ENCODE measurements around the gene SIGLEC9.
"Not testable (repeated sequence)": the region's sequence is repeated elsewhere in the genome, so short reads cannot be mapped to it uniquely, and the experiment has no call there.

Gene SIGLEC9

DNA sequence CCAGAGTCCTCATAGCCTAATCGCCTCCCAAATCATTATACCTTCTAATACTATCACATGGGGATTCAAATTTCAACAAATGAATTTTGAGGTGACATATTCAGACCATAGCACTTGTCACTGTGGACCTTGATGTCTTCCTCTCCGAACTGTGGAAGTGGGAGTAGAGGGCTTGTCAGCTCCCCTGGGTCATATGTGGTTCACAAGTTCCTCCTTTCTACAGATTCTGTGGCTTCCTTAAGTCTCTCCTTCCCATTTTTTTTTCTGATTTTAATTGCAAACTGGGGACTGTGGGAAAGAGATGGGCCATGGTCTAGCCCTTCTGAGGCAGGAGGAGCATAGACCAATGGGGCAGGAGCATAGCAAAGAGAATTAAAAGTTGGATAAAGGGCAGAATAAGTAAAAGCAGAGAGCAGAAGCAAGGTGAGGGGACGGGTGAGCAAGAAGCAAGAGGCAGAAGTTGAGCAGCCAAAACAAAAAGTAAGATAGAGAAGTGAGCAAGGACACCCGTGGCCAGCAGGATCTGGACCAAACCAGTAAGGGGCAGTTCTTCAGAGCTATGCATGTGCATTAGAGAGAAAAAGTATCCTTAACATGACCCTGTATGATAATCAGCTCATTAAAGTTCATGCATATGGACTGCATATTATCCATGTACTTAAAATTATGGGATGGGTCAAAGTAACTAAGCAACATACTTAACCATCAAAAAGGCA is 14.8 kb downstream of the SIGLEC9 start:
- H3K4me3 ChIP-seq (ENCODE audit: low read length), result no peak overlapping the region
- H3K9ac ChIP-seq (ENCODE audit: low read depth, low read length), result no peak overlapping the region
- H3K9me3 ChIP-seq (ENCODE audit: insufficient read depth, low read depth, low read length), result no peaks in the 10 kb centered on the region
- H3K27me3 ChIP-seq (ENCODE audit: insufficient read depth, low read length), result no peaks in the 10 kb centered on the region
- no peak overlapping the region for H3K27ac ChIP-seq (ENCODE audit: low read length)
- H3K36me3 ChIP-seq (ENCODE audit: insufficient read depth, low read depth, low read length), result no peaks in the 10 kb centered on the region
- H3K4me1 ChIP-seq (ENCODE audit: insufficient read depth, low read length), result peaks cover 4% of the 10 kb centered on the region; the same call in 1 of the 2 replicates

DNA sequence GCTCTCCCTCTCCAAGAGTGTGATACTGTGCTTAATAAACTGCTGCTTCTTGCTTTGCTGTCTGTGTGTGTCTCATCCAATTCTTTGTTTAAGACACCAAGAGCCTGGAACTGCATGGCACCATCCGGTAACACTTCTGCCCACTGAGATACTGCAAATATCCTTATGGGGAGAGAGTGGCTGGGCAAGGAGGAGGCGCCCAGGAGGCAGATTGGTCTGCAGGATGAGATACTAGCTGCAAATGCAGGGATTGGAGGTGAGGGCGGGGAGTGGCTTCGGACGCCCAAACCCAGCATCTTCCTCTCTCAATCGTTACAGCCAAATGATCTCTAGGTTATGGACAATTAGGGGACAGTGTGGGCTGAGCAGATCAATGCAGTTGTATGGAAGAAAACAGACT is 15.7 kb downstream of the SIGLEC9 start:
- Histone ChIP-seq H3K4me3 (ENCODE audit: low read length) (peak overlapping the region; percentile 52; the same call in 1 of the 2 replicates), H3K36me3 (ENCODE audit: insufficient read depth, low read depth, low read length) (no peaks in the 10 kb centered on the region), H3K9ac (ENCODE audit: low read depth, low read length) (no peak overlapping the region), H3K9me3 (ENCODE audit: insufficient read depth, low read depth, low read length) (no peaks in the 10 kb centered on the region), H3K27ac (ENCODE audit: low read length) (no peak overlapping the region), H3K4me1 (ENCODE audit: insufficient read depth, low read length) (peaks cover 4% of the 10 kb centered on the region; the same call in 1 of the 2 replicates), H3K27me3 (ENCODE audit: insufficient read depth, low read length) (no peaks in the 10 kb centered on the region)

DNA sequence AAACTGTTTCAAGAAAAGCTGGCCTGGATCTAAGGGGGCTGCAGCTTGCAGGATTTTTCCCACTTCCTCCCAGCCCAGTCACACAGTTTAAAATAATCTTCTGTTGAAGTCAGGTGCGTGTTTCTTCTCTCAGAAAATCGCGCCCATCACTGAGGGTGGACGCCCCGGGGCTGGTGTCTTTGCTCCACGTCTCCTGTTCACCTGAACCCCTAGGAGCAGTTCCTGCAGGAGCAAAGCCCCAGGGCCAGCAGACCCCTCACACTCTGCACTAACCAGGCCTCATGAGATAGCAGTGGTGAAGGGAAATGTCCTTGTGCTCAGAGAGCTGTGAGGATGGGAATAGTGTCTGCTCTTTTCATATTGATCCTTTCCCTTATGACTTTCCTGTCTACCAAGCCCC is 16.5 kb downstream of the SIGLEC9 start:
- H3K9ac ChIP-seq (ENCODE audit: low read depth, low read length), result no peak overlapping the region
- no peaks in the 10 kb centered on the region for H3K36me3 ChIP-seq (ENCODE audit: insufficient read depth, low read depth, low read length)
- peaks cover 4% of the 10 kb centered on the region; the same call in 1 of the 2 replicates for H3K4me1 ChIP-seq (ENCODE audit: insufficient read depth, low read length)
- H3K27me3 ChIP-seq (ENCODE audit: insufficient read depth, low read length), result no peaks in the 10 kb centered on the region
- peak overlapping the region; percentile 52; the same call in 1 of the 2 replicates for H3K4me3 ChIP-seq (ENCODE audit: low read length)
- no peaks in the 10 kb centered on the region for H3K9me3 ChIP-seq (ENCODE audit: insufficient read depth, low read depth, low read length)
- no peak overlapping the region for H3K27ac ChIP-seq (ENCODE audit: low read length)

DNA sequence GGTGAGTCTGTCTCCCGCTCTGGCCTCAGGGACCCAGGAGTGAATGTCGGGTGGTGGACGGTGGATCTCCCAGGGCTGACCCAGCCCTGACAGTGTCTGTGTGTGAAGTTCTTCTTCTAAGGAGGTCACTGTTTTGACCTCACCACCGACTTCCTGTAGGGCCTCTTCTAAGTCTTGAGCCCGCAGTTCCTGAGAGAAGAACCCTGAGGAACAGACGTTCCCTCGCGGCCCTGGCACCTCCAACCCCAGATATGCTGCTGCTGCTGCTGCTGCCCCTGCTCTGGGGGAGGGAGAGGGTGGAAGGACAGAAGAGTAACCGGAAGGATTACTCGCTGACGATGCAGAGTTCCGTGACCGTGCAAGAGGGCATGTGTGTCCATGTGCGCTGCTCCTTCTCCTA is 17.4 kb downstream of the SIGLEC9 start, which contains the start of gene SIGLEC7:
TSS of gene SIGLEC7 (plus strand) at position 183 of the 400 bp plus-strand sequence. CDS start at position 252, 69 bp downstream.
- Histone ChIP-seq H3K4me3 (ENCODE audit: low read length) (no peak within 1 kb of the TSS), H3K9me3 (ENCODE audit: insufficient read depth, low read depth, low read length) (no peaks in the 10 kb centered on the region), H3K4me1 (ENCODE audit: insufficient read depth, low read length) (peaks cover 4% of the 10 kb centered on the region; the same call in 1 of the 2 replicates), H3K27ac (ENCODE audit: low read length) (no peak within 1 kb of the TSS), H3K9ac (ENCODE audit: low read depth, low read length) (no peak within 1 kb of the TSS), H3K36me3 (ENCODE audit: insufficient read depth, low read depth, low read length) (no peaks in the 10 kb centered on the region), H3K27me3 (ENCODE audit: insufficient read depth, low read length) (no peaks in the 10 kb centered on the region)

DNA sequence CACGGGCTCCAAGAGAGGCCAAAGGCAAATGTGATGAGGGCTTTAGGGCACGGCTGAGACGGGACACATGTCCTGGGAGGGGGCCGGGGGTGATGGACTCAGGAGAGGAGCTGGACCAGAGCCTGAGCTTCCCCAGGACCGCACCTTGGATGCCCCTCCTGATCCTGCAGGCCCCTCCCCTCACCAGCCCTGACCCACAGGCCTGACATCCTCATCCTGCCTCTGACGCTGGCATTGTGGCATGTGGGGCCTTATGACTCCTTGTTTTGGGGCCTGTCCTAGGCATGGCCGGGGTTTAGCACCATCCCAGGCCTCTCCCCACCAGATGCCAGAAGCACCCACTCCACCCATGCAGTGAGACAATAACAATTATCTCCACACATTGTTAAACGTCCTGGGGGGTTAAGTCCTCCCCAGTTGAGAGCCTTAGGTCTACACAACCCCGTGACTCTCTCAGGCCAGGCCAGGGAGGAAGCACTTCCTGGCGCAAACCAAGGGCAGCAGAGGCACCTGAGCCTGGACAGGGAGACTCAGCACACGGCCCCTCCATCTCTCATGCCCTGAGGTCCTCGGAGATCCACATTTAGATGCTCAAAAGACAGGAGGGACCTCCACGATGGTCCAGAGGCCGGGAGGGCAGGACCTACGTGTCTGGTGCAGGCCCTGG is 18.2 kb downstream of the SIGLEC9 start:
- not testable (repeated sequence) for H3K36me3 ChIP-seq (ENCODE audit: insufficient read depth, low read depth, low read length); H3K27ac ChIP-seq (ENCODE audit: low read length); H3K27me3 ChIP-seq (ENCODE audit: insufficient read depth, low read length); H3K4me3 ChIP-seq (ENCODE audit: low read length); H3K9ac ChIP-seq (ENCODE audit: low read depth, low read length); H3K4me1 ChIP-seq (ENCODE audit: insufficient read depth, low read length); H3K9me3 ChIP-seq (ENCODE audit: insufficient read depth, low read depth, low read length)

DNA sequence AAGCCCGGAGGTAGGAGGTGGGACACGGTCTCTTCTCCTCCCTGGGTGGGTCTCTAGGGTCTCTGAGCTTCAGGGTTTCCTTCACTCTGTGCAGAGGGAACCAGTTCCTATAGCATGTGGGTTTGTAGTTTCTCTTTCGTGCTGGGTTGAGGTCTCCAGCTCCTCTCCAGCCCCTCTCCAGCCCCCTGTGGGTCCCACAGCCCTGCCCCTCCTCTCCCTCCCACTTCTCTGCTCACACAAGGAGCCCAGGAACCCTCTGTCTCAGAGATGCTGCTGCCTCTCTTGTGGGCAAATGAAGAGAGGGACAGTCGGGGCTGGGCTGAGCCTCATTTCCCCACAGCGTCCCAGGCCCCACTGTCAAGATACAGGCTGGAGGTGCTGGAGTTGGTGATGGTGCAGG is 18.8 kb downstream of the SIGLEC9 start:
- H3K4me3 ChIP-seq (ENCODE audit: low read length), result no peak overlapping the region
- H3K9ac ChIP-seq (ENCODE audit: low read depth, low read length), result no peak overlapping the region
- H3K36me3 ChIP-seq (ENCODE audit: insufficient read depth, low read depth, low read length), result no peaks in the 10 kb centered on the region
- H3K27ac ChIP-seq (ENCODE audit: low read length), result no peak overlapping the region
- no peaks in the 10 kb centered on the region for H3K9me3 ChIP-seq (ENCODE audit: insufficient read depth, low read depth, low read length)
- H3K27me3 ChIP-seq (ENCODE audit: insufficient read depth, low read length), result no peaks in the 10 kb centered on the region
- peaks cover 4% of the 10 kb centered on the region; the same call in 1 of the 2 replicates for H3K4me1 ChIP-seq (ENCODE audit: insufficient read depth, low read length)

DNA sequence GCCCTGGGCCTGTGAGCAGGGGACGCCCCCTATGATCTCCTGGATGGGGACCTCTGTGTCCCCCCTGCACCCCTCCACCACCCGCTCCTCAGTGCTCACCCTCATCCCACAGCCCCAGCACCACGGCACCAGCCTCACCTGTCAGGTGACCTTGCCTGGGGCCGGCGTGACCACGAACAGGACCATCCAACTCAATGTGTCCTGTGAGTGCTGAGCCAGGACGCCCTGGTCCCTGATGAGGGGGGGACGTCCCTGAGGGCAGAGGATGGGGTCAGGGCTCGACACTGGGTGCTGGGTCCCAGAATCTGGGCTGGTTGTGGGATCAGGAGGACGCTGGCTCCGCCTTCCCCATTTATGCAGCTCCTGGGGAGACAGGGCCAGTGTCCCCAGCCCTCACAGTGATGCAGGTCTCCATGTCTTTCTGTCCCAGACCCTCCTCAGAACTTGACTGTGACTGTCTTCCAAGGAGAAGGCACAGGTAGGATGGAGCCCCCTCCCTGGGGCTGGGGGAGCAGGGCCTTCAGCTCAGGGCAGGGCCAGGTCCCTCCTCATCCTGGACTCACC is 19.9 kb downstream of the SIGLEC9 start:
- no peak overlapping the region for H3K9ac ChIP-seq (ENCODE audit: low read depth, low read length)
- H3K27ac ChIP-seq (ENCODE audit: low read length), result no peak overlapping the region
- no peaks in the 10 kb centered on the region for H3K27me3 ChIP-seq (ENCODE audit: insufficient read depth, low read length)
- H3K9me3 ChIP-seq (ENCODE audit: insufficient read depth, low read depth, low read length), result no peaks in the 10 kb centered on the region
- H3K4me1 ChIP-seq (ENCODE audit: insufficient read depth, low read length), result peaks cover 4% of the 10 kb centered on the region; the same call in 1 of the 2 replicates
- H3K4me3 ChIP-seq (ENCODE audit: low read length), result no peak overlapping the region
- no peaks in the 10 kb centered on the region for H3K36me3 ChIP-seq (ENCODE audit: insufficient read depth, low read depth, low read length)

DNA sequence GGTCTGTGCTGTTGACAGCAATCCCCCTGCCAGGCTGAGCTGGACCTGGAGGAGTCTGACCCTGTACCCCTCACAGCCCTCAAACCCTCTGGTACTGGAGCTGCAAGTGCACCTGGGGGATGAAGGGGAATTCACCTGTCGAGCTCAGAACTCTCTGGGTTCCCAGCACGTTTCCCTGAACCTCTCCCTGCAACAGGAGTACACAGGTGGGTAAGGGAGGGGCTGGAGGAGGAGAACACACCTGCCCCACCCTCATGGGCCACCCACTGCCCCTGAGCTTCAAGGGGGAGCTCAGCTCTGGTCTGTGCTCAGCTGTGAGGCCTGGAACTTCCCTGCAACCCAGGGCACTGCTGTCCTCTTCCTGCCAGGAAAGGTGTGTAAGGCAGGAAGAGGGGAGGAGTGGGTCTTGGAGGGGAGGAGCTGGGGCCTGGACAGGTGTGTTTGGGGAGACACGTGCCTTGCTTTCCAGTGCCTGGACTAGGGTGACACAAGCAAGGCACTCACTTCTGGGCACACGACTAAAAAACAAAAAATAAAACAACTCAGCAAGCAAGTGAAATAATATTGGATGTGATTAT is 21.3 kb downstream of the SIGLEC9 start:
- Histone ChIP-seq H3K27me3 (ENCODE audit: insufficient read depth, low read length) (no peaks in the 10 kb centered on the region), H3K27ac (ENCODE audit: low read length) (no peak overlapping the region), H3K9me3 (ENCODE audit: insufficient read depth, low read depth, low read length) (no peaks in the 10 kb centered on the region), H3K9ac (ENCODE audit: low read depth, low read length) (no peak overlapping the region), H3K4me3 (ENCODE audit: low read length) (no peak overlapping the region), H3K36me3 (ENCODE audit: insufficient read depth, low read depth, low read length) (no peaks in the 10 kb centered on the region), H3K4me1 (ENCODE audit: insufficient read depth, low read length) (peaks cover 2% of the 10 kb centered on the region; the same call in 1 of the 2 replicates)

DNA sequence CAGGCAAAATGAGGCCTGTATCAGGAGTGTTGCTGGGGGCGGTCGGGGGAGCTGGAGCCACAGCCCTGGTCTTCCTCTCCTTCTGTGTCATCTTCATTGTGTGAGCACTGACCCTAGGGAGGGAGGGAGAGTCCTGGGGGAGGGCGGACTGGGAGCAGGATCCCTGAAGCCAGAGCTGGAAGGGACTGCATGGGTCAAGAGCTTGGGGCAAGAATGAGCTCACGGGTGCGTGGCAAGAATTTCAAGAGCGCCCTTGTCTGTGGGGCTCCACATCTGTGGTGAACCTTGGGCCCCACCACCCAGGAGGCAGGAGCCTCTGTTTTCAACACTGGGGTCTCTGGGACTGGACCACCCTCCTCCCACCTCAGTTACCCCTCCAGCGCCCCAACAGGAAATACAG is 22.0 kb downstream of the SIGLEC9 start:
- H3K27ac ChIP-seq (ENCODE audit: low read length), result no peak overlapping the region

DNA sequence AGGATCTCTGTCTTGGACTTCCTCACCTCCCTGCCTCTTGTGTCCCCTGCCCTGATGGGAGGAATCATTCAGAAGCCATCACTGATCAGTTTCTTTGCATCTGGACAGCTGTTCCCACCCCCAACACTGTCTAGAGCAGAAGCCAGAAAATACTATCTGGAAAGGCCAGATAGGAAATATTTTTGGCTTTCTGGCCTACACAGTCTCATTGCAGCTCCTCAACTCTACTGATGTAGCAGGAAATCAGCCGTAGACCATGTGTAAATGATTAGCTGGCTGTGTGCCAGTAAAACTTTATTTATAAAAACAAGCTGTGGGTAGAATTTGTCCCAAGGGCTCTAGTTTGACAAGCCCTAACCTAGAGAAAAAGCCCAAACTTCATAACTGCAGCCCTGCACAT is 23.0 kb downstream of the SIGLEC9 start:
- Histone ChIP-seq H3K9me3 (ENCODE audit: insufficient read depth, low read depth, low read length) (no peaks in the 10 kb centered on the region), H3K4me1 (ENCODE audit: insufficient read depth, low read length) (no peaks in the 10 kb centered on the region), H3K9ac (ENCODE audit: low read depth, low read length) (no peak overlapping the region), H3K27ac (ENCODE audit: low read length) (no peak overlapping the region), H3K36me3 (ENCODE audit: insufficient read depth, low read depth, low read length) (no peaks in the 10 kb centered on the region), H3K4me3 (ENCODE audit: low read length) (no peak overlapping the region), H3K27me3 (ENCODE audit: insufficient read depth, low read length) (no peaks in the 10 kb centered on the region)

More for the DNA sequence above, 22.0 kb downstream of the SIGLEC9 start:
- H3K4me1 ChIP-seq (ENCODE audit: insufficient read depth, low read length), result no peaks in the 10 kb centered on the region
- H3K27me3 ChIP-seq (ENCODE audit: insufficient read depth, low read length), result no peaks in the 10 kb centered on the region
- H3K9me3 ChIP-seq (ENCODE audit: insufficient read depth, low read depth, low read length), result no peaks in the 10 kb centered on the region
- no peak overlapping the region for H3K9ac ChIP-seq (ENCODE audit: low read depth, low read length)
- no peaks in the 10 kb centered on the region for H3K36me3 ChIP-seq (ENCODE audit: insufficient read depth, low read depth, low read length)
- no peak overlapping the region for H3K4me3 ChIP-seq (ENCODE audit: low read length)

DNA sequence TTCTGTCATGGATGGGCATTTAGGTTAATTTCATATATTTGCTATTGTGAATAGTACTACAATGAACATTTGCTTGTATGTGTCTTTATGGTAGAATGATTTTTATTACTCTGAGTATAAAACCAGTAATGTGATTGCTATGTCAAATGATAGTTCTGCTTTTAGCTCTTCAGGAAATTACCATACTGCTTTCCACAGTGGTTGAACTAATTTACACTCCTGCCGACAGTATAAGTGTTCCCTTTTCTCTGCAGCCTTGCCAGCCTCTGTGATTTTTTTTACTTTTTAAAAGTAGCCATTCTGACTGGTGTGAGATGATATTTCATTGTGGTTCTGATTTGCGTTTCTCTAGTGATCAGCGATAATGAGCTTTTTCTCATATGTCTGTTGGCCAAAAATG is 23.9 kb downstream of the SIGLEC9 start:
- Histone ChIP-seq H3K4me3 (ENCODE audit: low read length) (no peak overlapping the region), H3K27me3 (ENCODE audit: insufficient read depth, low read length) (no peaks in the 10 kb centered on the region), H3K27ac (ENCODE audit: low read length) (no peak overlapping the region), H3K9me3 (ENCODE audit: insufficient read depth, low read depth, low read length) (no peaks in the 10 kb centered on the region), H3K4me1 (ENCODE audit: insufficient read depth, low read length) (no peaks in the 10 kb centered on the region), H3K9ac (ENCODE audit: low read depth, low read length) (no peak overlapping the region), H3K36me3 (ENCODE audit: insufficient read depth, low read depth, low read length) (no peaks in the 10 kb centered on the region)

Measured in iPS-20b (cell line).